GM23248 (cell line): ENCODE results near the gene DNAJB2. TPM values are rescaled to one million over a fixed set of nuclear protein-coding genes. Genes with fewer than 3 reads are reported as not detected.
"Not testable (repeated sequence)": the region's sequence is repeated elsewhere in the genome, so short reads cannot be mapped to it uniquely, and the experiment has no call there.

Experiments
- DNase-seq: peaks from one replicate; pipeline ENCODE4 v3.0.0-alpha.2; 2015
- H2AFZ ChIP-seq: fragments of 200-600 bp; sonication (generic); 2 replicates; pipeline ENCODE4 v1.6.1; 2016; ENCODE audit warnings: antibody characterized with exemption
- H3F3A ChIP-seq: fragments of 200-600 bp; sonication (generic); 2 replicates; pipeline ENCODE4 v1.6.1; 2016; ENCODE audit warnings: mild to moderate bottlenecking, antibody characterized with exemption, mixed run types; ENCODE audit not compliant: insufficient read depth
- H3K27ac ChIP-seq: fragments of 200-600 bp; sonication (generic); 2 replicates; pipeline ENCODE4 v1.5.1; 2016; ENCODE audit warnings: mild to moderate bottlenecking
- H3K27me3 ChIP-seq: fragments of 200-600 bp; sonication (generic); replicated peaks from 2 replicates; pipeline ENCODE4 v1.6.1; 2016; ENCODE audit warnings: mild to moderate bottlenecking; ENCODE audit not compliant: insufficient read depth
- H3K36me3 ChIP-seq: fragments of 200-600 bp; sonication (generic); 2 replicates; pipeline ENCODE4 v1.6.1; 2016; ENCODE audit warnings: low read depth, mild to moderate bottlenecking
- H3K4me1 ChIP-seq: fragments of 200-600 bp; sonication (generic); 2 replicates; pipeline ENCODE4 v1.6.1; 2016; ENCODE audit warnings: mild to moderate bottlenecking; ENCODE audit not compliant: insufficient read depth
- H3K4me2 ChIP-seq: fragments of 200-600 bp; sonication (generic); one replicate; pipeline ENCODE4 v1.6.1; 2016; ENCODE audit warnings: mild to moderate bottlenecking; ENCODE audit not compliant: unreplicated experiment
- H3K4me3 ChIP-seq: fragments of 200-600 bp; sonication (generic); 2 replicates; pipeline ENCODE4 v1.5.1; 2016; ENCODE audit warnings: mild to moderate bottlenecking
- H3K79me2 ChIP-seq: fragments of 200-600 bp; sonication (generic); 2 replicates; pipeline ENCODE4 v1.6.1; 2016; ENCODE audit warnings: mild to moderate bottlenecking; ENCODE audit not compliant: insufficient read depth
- H3K9ac ChIP-seq: fragments of 200-600 bp; sonication (generic); 2 replicates; pipeline ENCODE4 v1.6.1; 2016; ENCODE audit warnings: mild to moderate bottlenecking
- H3K9me2 ChIP-seq: fragments of 200-600 bp; sonication (generic); 2 replicates; pipeline ENCODE4 v1.6.1; 2016; ENCODE audit warnings: mixed run types, mild to moderate bottlenecking, moderate library complexity; ENCODE audit not compliant: insufficient read depth
- H3K9me3 ChIP-seq: fragments of 200-600 bp; sonication (generic); one replicate; pipeline ENCODE4 v1.6.1; 2017; ENCODE audit warnings: low read depth
- H4K20me1 ChIP-seq: fragments of 200-600 bp; sonication (generic); 2 replicates; pipeline ENCODE4 v1.6.0; 2016; ENCODE audit not compliant: insufficient read depth
- EZH2 ChIP-seq: fragments of 200-600 bp; sonication (generic); IDR thresholded peaks from 2 replicates; pipeline ENCODE4 v1.6.1; 2018; ENCODE audit warnings: antibody characterized with exemption, mild to moderate bottlenecking; ENCODE audit not compliant: insufficient read depth, poor library complexity, severe bottlenecking
- EZH2phosphoT487 ChIP-seq: fragments of 200-600 bp; sonication (generic); IDR thresholded peaks from 2 replicates; pipeline ENCODE4 v1.6.1; 2018; ENCODE audit warnings: antibody characterized with exemption, moderate library complexity, mild to moderate bottlenecking, low read depth; ENCODE audit not compliant: insufficient read depth
- WGBS, 2 experiments: methylation state at CpG; one replicate each; pipeline ENCODE4 v1.1.6; 2015 to 2017; ENCODE audit warnings: low lambda C conversion rate in 2 of 2, low coverage in 1 of 2; ENCODE audit errors: missing lambda C conversion rate in 2 of 2; 5-methylcytosine and 5-hydroxymethylcytosine counted together
- in situ Hi-C: fragments of 300-500 bp; cut with MboI; formaldehyde crosslinking; loops from 2 replicates; pipeline ENCODE4 v1.15.0; 2020
- polyA plus RNA-seq: library from polyadenylated mRNA; unstranded; fragments of >200 nt; fragmentation: Nextera tagmentation; extraction: Ambion mirVana; gene quantifications from 2 replicates; pipeline ENCODE4 v1.2.1, GENCODE V29; 2016
- total RNA-seq: library from RNA; depleted of rRNA; stranded (reverse); fragments of >200 nt; shearing (Covaris generic); gene quantifications from 2 replicates; pipeline ENCODE4 v1.2.3, GENCODE V29; 2014

The DNAJB2 gene
- total and polyA plus RNA-seq, 2 experiments from 2014 or later = 12.6 to 53.7 TPM

DNA sequence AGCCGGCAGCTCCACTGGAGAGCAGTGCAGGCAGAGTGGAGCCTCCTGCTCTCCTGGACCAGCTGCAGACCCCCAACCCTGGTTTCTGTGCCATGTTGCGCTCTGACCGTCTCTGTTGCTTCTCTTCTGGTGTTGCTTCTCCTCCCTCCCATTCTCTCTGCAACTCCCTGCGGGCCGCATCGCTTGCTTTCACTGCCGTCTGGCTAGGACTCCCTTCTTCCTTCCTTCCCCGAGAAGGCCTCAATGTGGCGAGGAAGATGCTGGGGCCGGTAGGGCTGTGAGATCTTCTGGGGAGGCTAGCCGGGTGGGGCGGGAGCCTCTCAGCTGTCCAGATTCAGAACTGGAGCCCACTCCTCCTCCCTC, 6.2 kb downstream of the DNAJB2 start:
- Histone ChIP-seq H3K9me3 (no peaks in the 10 kb centered on the region), H3K4me2 (peak overlapping the region; percentile 50), H3K9ac (peak overlapping the region; percentile 38; the same call in 1 of the 2 replicates), H3K27ac (peak overlapping the region; percentile 33; the same call in 1 of the 2 replicates), H2AFZ (no peak overlapping the region), H3K27me3 (no peaks in the 10 kb centered on the region), H3K79me2 (peaks cover 8% of the 10 kb centered on the region; the same call in 1 of the 2 replicates), H3K4me3 (no peak overlapping the region), H3F3A (peaks cover 8% of the 10 kb centered on the region), H4K20me1 (no peaks in the 10 kb centered on the region), H3K36me3 (no peaks in the 10 kb centered on the region), H3K9me2 (no peaks in the 10 kb centered on the region), H3K4me1 (peaks cover 25% of the 10 kb centered on the region)
- in situ Hi-C loops = no loop called here
- no peak for TF ChIP-seq EZH2
- TF ChIP-seq EZH2phosphoT487 = no peak
- DNase-seq = no peak
- WGBS, 2 experiments = 75 to 77% methylated on average over 11 to 12 of the region's 12 CpGs

DNA sequence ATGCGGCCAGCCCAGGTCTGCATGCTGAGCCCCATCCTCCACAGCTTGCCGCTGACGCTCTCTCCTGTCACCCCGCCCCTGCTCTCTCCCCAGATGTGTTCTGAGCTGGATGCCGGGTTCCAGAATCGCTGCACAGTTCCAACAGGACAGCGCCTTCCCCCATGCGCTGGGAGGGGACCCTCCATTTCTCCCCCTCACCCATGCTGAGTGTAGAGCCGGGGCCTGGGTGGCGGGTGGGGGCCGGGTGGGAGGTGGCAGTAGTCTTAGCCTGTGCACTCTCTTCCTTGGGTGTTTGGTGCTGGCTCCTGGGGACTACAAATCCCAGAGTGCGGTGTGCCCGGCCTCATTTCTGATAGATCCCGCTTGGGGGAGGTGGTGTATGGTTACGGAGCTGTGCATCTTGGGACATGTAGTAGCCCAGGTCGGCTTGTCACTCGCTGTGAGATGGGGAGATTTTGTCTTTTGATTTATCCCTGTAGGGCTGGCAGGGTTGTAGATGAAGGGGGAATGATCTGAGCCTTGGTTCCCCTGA, 6.8 kb downstream of the DNAJB2 start:
- H4K20me1 ChIP-seq = no peaks in the 10 kb centered on the region
- peak overlapping the region; percentile 38; the same call in 1 of the 2 replicates for H3K9ac ChIP-seq
- no peaks in the 10 kb centered on the region for H3K9me2 ChIP-seq
- no peaks in the 10 kb centered on the region for H3K9me3 ChIP-seq
- peak overlapping the region; percentile 50 for H3K4me2 ChIP-seq
- TF ChIP-seq EZH2 = no peak
- TF ChIP-seq EZH2phosphoT487 = no peak
- H3K79me2 ChIP-seq = 0 out of 2 replicates have a peak, but pooled peaks cover 2% of the 10 kb centered on the region
- DNase-seq = peak; percentile 82
- H3K27me3 ChIP-seq = no peaks in the 10 kb centered on the region
- H3K27ac ChIP-seq = peak overlapping the region; percentile 45
- in situ Hi-C loops = no loop called here
- WGBS, 2 experiments = 28 to 31% methylated on average over 13 to 16 of the region's 17 CpGs
- H3K4me3 ChIP-seq = no peak overlapping the region
- H3F3A ChIP-seq = peaks cover 8% of the 10 kb centered on the region
- peaks cover 22% of the 10 kb centered on the region for H3K4me1 ChIP-seq
- H3K36me3 ChIP-seq = no peaks in the 10 kb centered on the region
- no peak overlapping the region for H2AFZ ChIP-seq

DNA sequence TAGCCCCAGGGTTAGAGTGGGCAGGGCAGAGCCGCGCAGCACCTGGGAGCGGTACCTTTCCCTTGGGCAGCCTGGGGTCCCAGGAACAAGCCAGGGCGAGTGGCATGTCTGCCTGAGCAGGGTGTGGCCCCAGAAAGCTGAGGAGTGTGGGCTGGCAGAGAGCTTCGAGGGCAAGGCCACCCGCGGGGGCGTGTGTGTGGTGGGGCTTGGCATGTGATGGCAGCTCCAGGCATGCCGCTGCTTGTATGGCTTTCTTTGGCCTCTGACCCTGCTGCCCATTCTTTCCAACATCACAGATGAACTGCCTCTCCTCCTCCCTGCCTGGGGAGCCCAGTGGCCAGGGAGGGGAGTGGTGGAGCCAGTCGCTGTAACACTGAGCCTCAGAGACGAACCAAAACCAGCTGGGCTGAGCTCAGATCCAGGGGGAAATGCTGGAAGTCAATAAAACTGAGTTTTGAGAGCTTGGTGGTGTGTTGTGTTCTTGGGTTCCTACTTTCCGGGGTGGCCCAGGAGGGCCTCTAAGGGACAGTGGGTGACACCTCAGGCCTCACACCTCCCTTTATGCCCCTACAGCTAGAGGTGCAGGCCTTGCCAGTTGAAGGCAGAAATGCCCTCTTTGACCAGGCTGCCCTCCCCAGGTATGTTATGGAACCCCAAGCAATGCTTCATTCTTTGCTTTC, 7.4 kb downstream of the DNAJB2 start:
- H3K9me2 ChIP-seq = no peaks in the 10 kb centered on the region
- no peak overlapping the region for H2AFZ ChIP-seq
- H3K9me3 ChIP-seq = no peaks in the 10 kb centered on the region
- H3K4me3 ChIP-seq = no peak overlapping the region
- peak overlapping the region; percentile 45 for H3K27ac ChIP-seq
- TF ChIP-seq EZH2 (no peak), EZH2phosphoT487 (no peak)
- in situ Hi-C loops = no loop called here
- H3K9ac ChIP-seq = peak overlapping the region; percentile 33; the same call in 1 of the 2 replicates
- no peaks in the 10 kb centered on the region for H3K27me3 ChIP-seq
- peak; percentile 53 for DNase-seq
- 46% methylated on average over 12 of the region's 12 CpGs for WGBS, 2 experiments
- H3K36me3 ChIP-seq = no peaks in the 10 kb centered on the region
- peaks cover 22% of the 10 kb centered on the region for H3K4me1 ChIP-seq
- no peak overlapping the region for H3K4me2 ChIP-seq
- H3K79me2 ChIP-seq = no peaks in the 10 kb centered on the region
- H4K20me1 ChIP-seq = no peaks in the 10 kb centered on the region
- H3F3A ChIP-seq = peaks cover 8% of the 10 kb centered on the region

DNA sequence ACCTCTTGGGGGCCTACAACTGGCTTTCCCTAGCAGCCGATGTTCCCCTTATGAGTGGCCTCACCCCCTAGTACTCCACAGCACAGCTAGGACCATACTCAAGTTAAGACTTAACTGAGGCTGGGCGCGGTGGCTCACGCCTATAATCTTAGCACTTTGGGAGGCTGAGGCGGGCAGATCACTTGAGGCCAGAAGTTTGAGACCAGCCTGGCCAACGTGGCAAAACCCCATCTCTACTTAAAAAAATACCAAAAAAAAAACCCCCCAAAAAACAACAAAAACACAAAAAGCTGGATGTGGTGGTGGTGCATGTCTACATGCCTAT, 7.9 kb downstream of the DNAJB2 start:
- H3K4me1 ChIP-seq = peaks cover 22% of the 10 kb centered on the region
- H3F3A ChIP-seq, H3K9ac ChIP-seq, H3K4me3 ChIP-seq, H4K20me1 ChIP-seq, H3K36me3 ChIP-seq, H3K9me3 ChIP-seq, H3K27ac ChIP-seq, H3K4me2 ChIP-seq, H2AFZ ChIP-seq, DNase-seq, in situ Hi-C loops, H3K9me2 ChIP-seq, H3K27me3 ChIP-seq, H3K79me2 ChIP-seq: not testable (repeated sequence)
- 87 to 93% methylated on average over 5 to 6 of the region's 6 CpGs for WGBS, 2 experiments
